Panc1 (cell line): ENCODE data around the gene TCF15. TPM values are rescaled to one million over a fixed set of nuclear protein-coding genes. Genes with fewer than 3 reads are reported as not detected.

ENCODE experiments used
- ATAC-seq: fragments of 200-7000 bp; cut with Tn5 transposase; 2 replicates; pipeline ENCODE4 v1.9.1; 2020; ENCODE audit warnings: mild to moderate bottlenecking, moderate library complexity
- BruUV-seq: library from RNA; stranded (reverse); fragments of 400-500 nt; replicated peaks from 2 replicates; lab custom pipeline; 2021; lab: Mats Ljungman, UMichigan
- CTCF ChIA-PET: fragments of 300-600 bp; sonication (Branson Sonifier 250); formaldehyde crosslinking; loops from one replicate; lab custom pipeline; 2022; ENCODE audit warnings: antibody characterized with exemption; lab: Charles Lee
- POLR2A ChIA-PET: fragments of 300-600 bp; sonication (Branson Sonifier 250); formaldehyde crosslinking; loops from one replicate; lab custom pipeline; 2022; ENCODE audit warnings: antibody characterized with exemption; lab: Charles Lee
- DNase-seq: peaks from one replicate; pipeline ENCODE4 v3.0.0-alpha.2; 2010; ENCODE audit warnings: low read depth, low spot score
- H3K27ac ChIP-seq: 2 replicates; pipeline ENCODE4 v1.5.1; 2011; ENCODE audit warnings: mild to moderate bottlenecking, low read length, inconsistent platforms
- H3K27me3 ChIP-seq: fragments of 200-500 bp; sonication (Bioruptor generic); 2 replicates; pipeline ENCODE4 v1.6.0; 2014; ENCODE audit warnings: low read length, inconsistent platforms; ENCODE audit not compliant: control insufficient read depth, insufficient read depth
- H3K36me3 ChIP-seq: fragments of 200-500 bp; sonication (Bioruptor generic); 2 replicates; pipeline ENCODE4 v1.5.1; 2014; ENCODE audit warnings: inconsistent platforms, mild to moderate bottlenecking, low read length, moderate library complexity; ENCODE audit not compliant: control insufficient read depth, insufficient read depth
- H3K4me1 ChIP-seq: 2 replicates; pipeline ENCODE4 v1.5.1; 2011; ENCODE audit warnings: inconsistent platforms, mild to moderate bottlenecking, low read length, moderate library complexity; ENCODE audit not compliant: control insufficient read depth, insufficient read depth
- H3K4me3 ChIP-seq, 2 experiments: 2 replicates each; pipeline ENCODE4 v1.5.1; 2011 to 2012; ENCODE audit warnings: low read depth in 2 of 2, low read length in 2 of 2, mild to moderate bottlenecking in 2 of 2, inconsistent platforms in 1 of 2, moderate library complexity in 1 of 2
- H3K9me3 ChIP-seq: fragments of 200-500 bp; sonication (Bioruptor generic); 2 replicates; pipeline ENCODE4 v1.5.1; 2014; ENCODE audit warnings: low read depth, mild to moderate bottlenecking, inconsistent platforms, low read length, moderate library complexity; ENCODE audit not compliant: control insufficient read depth, insufficient read depth
- CTCF ChIP-seq: fragments of 450-650 bp; IDR thresholded peaks from 2 replicates; pipeline ENCODE4 v1.5.1; 2017; ENCODE audit warnings: mild to moderate bottlenecking
- POLR2AphosphoS5 ChIP-seq: IDR thresholded peaks from 2 replicates; pipeline ENCODE4 v1.6.1; 2012; ENCODE audit warnings: mild to moderate bottlenecking, low read depth, low read length, moderate library complexity
- REST ChIP-seq, 2 experiments: IDR thresholded peaks; 2 replicates each; pipeline ENCODE4 v1.6.1; 2011 to 2012; ENCODE audit warnings: low read depth in 2 of 2, control low read depth in 1 of 2, low read length in 1 of 2, mild to moderate bottlenecking in 1 of 2, moderate library complexity in 1 of 2; ENCODE audit not compliant: insufficient read depth in 1 of 2
- SIN3A ChIP-seq: IDR thresholded peaks from 2 replicates; pipeline ENCODE4 v1.6.1; 2012; ENCODE audit warnings: low read depth, mild to moderate bottlenecking, low read length, moderate library complexity, borderline replicate concordance; ENCODE audit not compliant: insufficient read depth
- TCF7L2 ChIP-seq: IDR thresholded peaks from 2 replicates; pipeline ENCODE4 v1.6.1; 2011; ENCODE audit warnings: mild to moderate bottlenecking, low read depth, low read length, inconsistent platforms
- in situ Hi-C: cut with HindIII; loops from 2 replicates; pipeline ENCODE4 v1.10.0; 2016; ENCODE audit warnings: low sequenced_read_pairs, low pct_unique_long_range_greater_than_20kb
- intact Hi-C: fragments of 100-400 bp; cut with micrococcal nuclease; formaldehyde crosslinking; loops from one replicate; pipeline ENCODE4 v1.10.0; 2022; ENCODE audit not compliant: unreplicated experiment
- total RNA-seq: library from RNA; stranded (reverse); gene quantifications from one replicate; pipeline ENCODE4 v1.2.1, GENCODE V29; 2021; ENCODE audit not compliant: unreplicated experiment

Gene TCF15
- total RNA-seq, 1 experiment from 2014 or later: not detected

GRCh38 chr20:598133-598850 lies 11.8 kb downstream of the TCF15 start:
- DNase-seq (no peak), ATAC-seq (no peak)
- no peak overlapping the region for H3K4me3 ChIP-seq
- H3K36me3 ChIP-seq: no peaks in the 10 kb centered on the region
- H3K4me1 ChIP-seq: no peaks in the 10 kb centered on the region
- in situ Hi-C loops: no loop called here
- BruUV-seq: no TSS peak
- no peak for TF ChIP-seq SIN3A
- TF ChIP-seq CTCF: no peak
- TF ChIP-seq POLR2AphosphoS5: no peak
- no peak for TF ChIP-seq REST (IDR thresholded peaks at IDR 0.05; ENCODE audit: insufficient read depth in 1 of 2, low read depth in 2 of 2, low read length in 1 of 2)
- TF ChIP-seq TCF7L2: no peak
- intact Hi-C loops: no loop called here
- no peak overlapping the region for H3K27ac ChIP-seq
- CTCF ChIA-PET: no interaction called here
- H3K27me3 ChIP-seq: no peaks in the 10 kb centered on the region
- H3K9me3 ChIP-seq: no peaks in the 10 kb centered on the region
- POLR2A ChIA-PET: no interaction called here

GRCh38 chr20:597560-597959 lies 12.5 kb downstream of the TCF15 start:
- ATAC-seq (no peak), DNase-seq (no peak)
- ChIA-PET CTCF (no interaction called here), POLR2A (no interaction called here)
- BruUV-seq: no TSS peak
- Histone ChIP-seq H3K9me3 (no peaks in the 10 kb centered on the region), H3K4me1 (no peaks in the 10 kb centered on the region), H3K27ac (no peak overlapping the region), H3K36me3 (no peaks in the 10 kb centered on the region), H3K27me3 (no peaks in the 10 kb centered on the region), H3K4me3 (no peak overlapping the region)
- intact Hi-C loops (no loop called here), in situ Hi-C loops (no loop called here)
- TF ChIP-seq SIN3A: no peak
- TF ChIP-seq POLR2AphosphoS5: no peak
- no peak for TF ChIP-seq CTCF
- TF ChIP-seq REST (IDR thresholded peaks at IDR 0.05; ENCODE audit: insufficient read depth in 1 of 2, low read depth in 2 of 2, low read length in 1 of 2): no peak
